Neuronal stem cell (in vitro differentiated cells): Measurements from ENCODE around the gene CEACAM16.

Experiments
- DNase-seq: peaks from one replicate; pipeline ENCODE4 v3.0.0-alpha.2; 2013; ENCODE audit warnings: low spot score
- H2AFZ ChIP-seq: one replicate; pipeline ENCODE4 v1.6.1; 2013; ENCODE audit warnings: mild to moderate bottlenecking, low read length, inconsistent platforms
- H2AK5ac ChIP-seq: 2 replicates; pipeline ENCODE4 v1.6.1; 2013; ENCODE audit warnings: low read depth, mild to moderate bottlenecking, inconsistent platforms, low read length, moderate library complexity, mixed read lengths
- H2BK120ac ChIP-seq: 2 replicates; pipeline ENCODE4 v1.6.1; 2013; ENCODE audit warnings: low read depth, mild to moderate bottlenecking, inconsistent platforms, low read length, moderate library complexity, mixed read lengths
- H2BK12ac ChIP-seq: one replicate; pipeline ENCODE4 v1.6.1; 2013; ENCODE audit warnings: low read length, inconsistent platforms
- H2BK15ac ChIP-seq: 2 replicates; pipeline ENCODE4 v1.6.1; 2013; ENCODE audit warnings: mild to moderate bottlenecking, low read length, inconsistent platforms, mixed read lengths
- H2BK5ac ChIP-seq: one replicate; pipeline ENCODE4 v1.6.1; 2013; ENCODE audit warnings: inconsistent platforms, mild to moderate bottlenecking, low read length, moderate library complexity
- H3K14ac ChIP-seq: one replicate; pipeline ENCODE4 v1.6.1; 2013; ENCODE audit warnings: low read length, inconsistent platforms
- H3K18ac ChIP-seq: 2 replicates; pipeline ENCODE4 v1.6.1; 2013; ENCODE audit warnings: low read length, inconsistent platforms
- H3K23ac ChIP-seq: 2 replicates; pipeline ENCODE4 v1.6.1; 2013; ENCODE audit warnings: low read depth, mild to moderate bottlenecking, mixed read lengths, low read length, inconsistent platforms; ENCODE audit not compliant: poor library complexity
- H3K27ac ChIP-seq: replicated peaks from 3 replicates; pipeline ENCODE4 v1.5.1; 2013; ENCODE audit warnings: low read length, inconsistent platforms
- H3K27me3 ChIP-seq, 3 experiments: 2 replicates each; pipeline ENCODE4 v1.6.1; 2013; ENCODE audit warnings: low read length in 3 of 3, mild to moderate bottlenecking in 2 of 3, inconsistent platforms in 1 of 3, low read depth in 1 of 3, mixed read lengths in 1 of 3, moderate library complexity in 1 of 3; ENCODE audit not compliant: control insufficient read depth in 3 of 3, insufficient read depth in 3 of 3
- H3K36me3 ChIP-seq, 2 donors: replicated peaks in 1 of 2; 2 replicates each; pipeline ENCODE4 v1.6.1; 2013; ENCODE audit warnings: low read length in 2 of 2; ENCODE audit not compliant: control insufficient read depth in 2 of 2, insufficient read depth in 2 of 2
- H3K4ac ChIP-seq: 2 replicates; pipeline ENCODE4 v1.6.1; 2013; ENCODE audit warnings: inconsistent platforms, mild to moderate bottlenecking, low read length, moderate library complexity
- H3K4me1 ChIP-seq, 2 donors: 1 replicate in 1 of 2; 2 replicates in 1 of 2; pipeline ENCODE4 v1.6.1; 2013; ENCODE audit warnings: low read length in 2 of 2, low read depth in 1 of 2; ENCODE audit not compliant: control insufficient read depth in 2 of 2, insufficient read depth in 1 of 2
- H3K4me2 ChIP-seq: one replicate; pipeline ENCODE4 v1.6.1; 2013; ENCODE audit warnings: mild to moderate bottlenecking, low read length, inconsistent platforms; ENCODE audit not compliant: insufficient read depth, poor library complexity, severe bottlenecking
- H3K4me3 ChIP-seq, 2 donors: 2 replicates each; pipeline ENCODE4 v1.5.1; 2013; ENCODE audit warnings: low read length in 2 of 2, mild to moderate bottlenecking in 2 of 2, inconsistent platforms in 1 of 2, moderate library complexity in 1 of 2
- H3K79me1 ChIP-seq: one replicate; pipeline ENCODE4 v1.6.1; 2013; ENCODE audit warnings: low read depth, mild to moderate bottlenecking, inconsistent platforms, low read length, moderate library complexity
- H3K9ac ChIP-seq: one replicate; pipeline ENCODE4 v1.6.1; 2013; ENCODE audit warnings: mild to moderate bottlenecking, low read depth, low read length, inconsistent platforms; ENCODE audit not compliant: poor library complexity
- H3K9me3 ChIP-seq, 2 donors: replicated peaks in 1 of 2; 2 replicates each; pipeline versions ENCODE3 to v1.6.1; 2013; ENCODE audit warnings: low read length in 2 of 2, mild to moderate bottlenecking in 2 of 2, inconsistent platforms in 1 of 2, low read depth in 1 of 2, mixed read lengths in 1 of 2, moderate library complexity in 1 of 2; ENCODE audit not compliant: control insufficient read depth in 2 of 2, insufficient read depth in 1 of 2
- H4K8ac ChIP-seq: one replicate; pipeline ENCODE4 v1.6.1; 2013; ENCODE audit warnings: low read depth, mild to moderate bottlenecking, inconsistent platforms, low read length, moderate library complexity
- H4K91ac ChIP-seq: one replicate; pipeline ENCODE4 v1.6.1; 2013; ENCODE audit warnings: low read length, low read depth, mild to moderate bottlenecking, inconsistent platforms; ENCODE audit not compliant: poor library complexity
- WGBS, 2 donors: extraction: QIAGEN DNeasy Blood & Tissue Kit; methylation state at CpG; one replicate each; pipeline ENCODE4 v1.1.7; 2013; ENCODE audit warnings: missing lambda C conversion rate in 2 of 2, mixed read lengths in 1 of 2; ENCODE audit not compliant: insufficient read length in 2 of 2, insufficient replicate concordance in 1 of 2; ENCODE audit errors: extremely low coverage in 2 of 2; 5-methylcytosine and 5-hydroxymethylcytosine counted together

The CEACAM16 gene

GRCh38 chr19:44746946-44747738, 48.2 kb downstream of the CEACAM16 start:
- H2BK12ac ChIP-seq = peak overlapping the region; percentile 75
- H3K79me1 ChIP-seq = no peaks in the 10 kb centered on the region
- peak overlapping the region; percentile 74 for H2BK120ac ChIP-seq
- H2BK15ac ChIP-seq = no peak overlapping the region
- peak overlapping the region; percentile 33 to 45 for H3K4me3 ChIP-seq
- peak overlapping the region; percentile 87 for H2AK5ac ChIP-seq
- DNase-seq = peak; percentile 61
- peak overlapping the region; percentile 79 for H3K18ac ChIP-seq
- no peak overlapping the region for H3K27ac ChIP-seq
- H4K91ac ChIP-seq = no peak overlapping the region
- H2AFZ ChIP-seq = peak overlapping the region; percentile 90
- H4K8ac ChIP-seq = no peak overlapping the region
- whole genome bisulfite sequencing, 2 donors = no CpG with 5 or more reads among the region's 34 CpGs
- H3K27me3 ChIP-seq = peaks cover 9 to 55% (median 22%) of the 10 kb centered on the region in 3 experiments
- peaks cover 0 to 1% of the 10 kb centered on the region in 2 donors for H3K9me3 ChIP-seq
- no peak overlapping the region for H3K9ac ChIP-seq
- peak overlapping the region; percentile 56 for H3K23ac ChIP-seq
- no peak overlapping the region for H3K14ac ChIP-seq
- peaks cover 7 to 10% of the 10 kb centered on the region in 2 donors for H3K4me1 ChIP-seq
- no peak overlapping the region for H2BK5ac ChIP-seq
- H3K36me3 ChIP-seq = no peaks in the 10 kb centered on the region
- H3K4me2 ChIP-seq = peak overlapping the region; percentile 71
- no peak overlapping the region for H3K4ac ChIP-seq

GRCh38 chr19:44747739-44748425, 48.9 kb downstream of the CEACAM16 start:
- Histone ChIP-seq H3K23ac (peak overlapping the region; percentile 80), H2BK5ac (no peak overlapping the region), H3K4me1 (peaks cover 5 to 13% of the 10 kb centered on the region in 2 donors), H3K9me3 (peaks cover 0 to 1% of the 10 kb centered on the region in 2 donors), H3K4me2 (peak overlapping the region; percentile 71), H3K9ac (no peak overlapping the region), H2AFZ (peak overlapping the region; percentile 90), H4K8ac (no peak overlapping the region), H2BK12ac (peak overlapping the region; percentile 49), H3K4me3 (peak overlapping the region; percentile 33 to 45), H3K14ac (peak overlapping the region; percentile 43), H3K36me3 (no peaks in the 10 kb centered on the region), H2AK5ac (peak overlapping the region; percentile 87), H4K91ac (no peak overlapping the region), H2BK120ac (no peak overlapping the region), H3K27ac (no peak overlapping the region), H3K4ac (no peak overlapping the region), H3K27me3 (peaks cover 11 to 60% (median 22%) of the 10 kb centered on the region in 3 experiments), H3K79me1 (no peaks in the 10 kb centered on the region), H3K18ac (peak overlapping the region; percentile 79), H2BK15ac (peak overlapping the region; percentile 38)
- no CpG with 5 or more reads among the region's 26 CpGs for WGBS, 2 donors
- no peak for DNase-seq

GRCh38 chr19:44748426-44749254, 49.7 kb downstream of the CEACAM16 start, which contains the start of gene BCL3:
TSS of gene BCL3 (plus strand) at chr19:44748708. CDS start at chr19:44748791, 83 bp downstream.
- WGBS, 2 donors = no CpG with 5 or more reads among the region's 88 CpGs
- no peak within 1 kb of the TSS for H3K27ac ChIP-seq
- peak within 1 kb of the TSS; percentile 79 for H3K4me2 ChIP-seq
- peaks cover 11 to 67% (median 22%) of the 10 kb centered on the region in 3 experiments for H3K27me3 ChIP-seq
- peak within 1 kb of the TSS; percentile 43 for H3K14ac ChIP-seq
- peak within 1 kb of the TSS; percentile 87 for H2AK5ac ChIP-seq
- no peak within 1 kb of the TSS for H3K9ac ChIP-seq
- no peaks in the 10 kb centered on the region for H3K79me1 ChIP-seq
- peaks cover 7 to 17% of the 10 kb centered on the region in 2 donors for H3K4me1 ChIP-seq
- DNase-seq = no peak
- H3K4ac ChIP-seq = no peak within 1 kb of the TSS
- peak within 1 kb of the TSS; percentile 69 for H2BK15ac ChIP-seq
- H4K91ac ChIP-seq = no peak within 1 kb of the TSS
- H2AFZ ChIP-seq = peak within 1 kb of the TSS; percentile 90
- no peak within 1 kb of the TSS for H4K8ac ChIP-seq
- H2BK12ac ChIP-seq = peak within 1 kb of the TSS; percentile 49
- H3K18ac ChIP-seq = peak within 1 kb of the TSS; percentile 88
- no peak within 1 kb of the TSS for H2BK5ac ChIP-seq
- H3K23ac ChIP-seq = peak within 1 kb of the TSS; percentile 80
- peak within 1 kb of the TSS; percentile 45 to 71 for H3K4me3 ChIP-seq
- no peaks in the 10 kb centered on the region for H3K36me3 ChIP-seq
- no peak within 1 kb of the TSS for H2BK120ac ChIP-seq
- H3K9me3 ChIP-seq = peaks cover 0 to 1% of the 10 kb centered on the region in 2 donors
